CD14-positive monocyte (primary cell): Measurements from ENCODE around the gene HLA-DOB. TPM values are rescaled to one million over a fixed set of nuclear protein-coding genes. Genes with fewer than 3 reads are reported as not detected.

Experiments used
- DNase-seq, 3 donors: peaks; one replicate each; pipeline ENCODE4 v3.0.0-alpha.2; 2011 to 2022
- H2AFZ ChIP-seq: 2 replicates; pipeline ENCODE4 v1.6.0; 2012; ENCODE audit warnings: mild to moderate bottlenecking, low read depth, low read length, inconsistent platforms; ENCODE audit not compliant: insufficient read depth, poor library complexity, severe bottlenecking
- H3K27ac ChIP-seq, 2 donors: 1 replicate in 1 of 2; 2 replicates in 1 of 2; pipeline ENCODE4 v1.5.1; 2012 to 2013; ENCODE audit warnings: low read length in 2 of 2, control low read depth in 1 of 2, inconsistent platforms in 1 of 2, low read depth in 1 of 2, mild to moderate bottlenecking in 1 of 2
- H3K27me3 ChIP-seq, 2 donors: one replicate each; pipeline versions ENCODE4 v1.6.0 to v1.6.1; 2011 to 2013; ENCODE audit warnings: low read length in 2 of 2; ENCODE audit not compliant: control insufficient read depth in 2 of 2, insufficient read depth in 2 of 2
- H3K36me3 ChIP-seq, 2 donors: replicated peaks in 1 of 2; 1 replicate in 1 of 2; 2 replicates in 1 of 2; pipeline versions ENCODE4 v1.5.1 to v1.6.1; 2012 to 2013; ENCODE audit warnings: low read length in 2 of 2, control low read depth in 1 of 2, inconsistent platforms in 1 of 2, mild to moderate bottlenecking in 1 of 2; ENCODE audit not compliant: insufficient read depth in 2 of 2, control insufficient read depth in 1 of 2
- H3K4me1 ChIP-seq, 2 donors: 1 replicate in 1 of 2; 2 replicates in 1 of 2; pipeline versions ENCODE4 v1.5.1 to v1.6.1; 2012 to 2013; ENCODE audit warnings: low read length in 2 of 2, control low read depth in 1 of 2, inconsistent platforms in 1 of 2, mild to moderate bottlenecking in 1 of 2, moderate library complexity in 1 of 2; ENCODE audit not compliant: insufficient read depth in 2 of 2, control insufficient read depth in 1 of 2
- H3K4me2 ChIP-seq: replicated peaks from 2 replicates; pipeline ENCODE3; 2012; ENCODE audit warnings: low read length, moderate library complexity, mild to moderate bottlenecking; ENCODE audit not compliant: poor library complexity, severe bottlenecking; ENCODE audit errors: extremely low read depth
- H3K4me3 ChIP-seq, 3 experiments: fragments of 200-600 bp in 1 of 3; sonication (generic) in 1 of 3; replicated peaks in 1 of 3; 1 replicate in 2 of 3; 2 replicates in 1 of 3; pipeline ENCODE4 v1.5.1; 2011 to 2013; ENCODE audit warnings: low read length in 3 of 3, mild to moderate bottlenecking in 3 of 3, control low read depth in 2 of 3, low read depth in 2 of 3, inconsistent platforms in 1 of 3, moderate library complexity in 1 of 3
- H3K79me2 ChIP-seq: 2 replicates; pipeline ENCODE4 v1.6.0; 2012; ENCODE audit warnings: mild to moderate bottlenecking, control low read depth, inconsistent platforms, low read length, moderate library complexity; ENCODE audit not compliant: insufficient read depth
- H3K9ac ChIP-seq: 2 replicates; pipeline ENCODE4 v1.6.0; 2017; ENCODE audit warnings: low read length, mild to moderate bottlenecking; ENCODE audit not compliant: insufficient read depth, poor library complexity, severe bottlenecking
- H3K9me3 ChIP-seq, 2 donors: replicated peaks in 1 of 2; 1 replicate in 1 of 2; 2 replicates in 1 of 2; pipeline versions ENCODE4 v1.5.1 to v1.6.1; 2012 to 2013; ENCODE audit warnings: low read length in 2 of 2, control low read depth in 1 of 2; ENCODE audit not compliant: control insufficient read depth in 1 of 2, insufficient read depth in 1 of 2
- H4K20me1 ChIP-seq: 2 replicates; pipeline ENCODE4 v1.6.0; 2012; ENCODE audit warnings: mild to moderate bottlenecking, low read length, control low read depth, moderate library complexity; ENCODE audit not compliant: insufficient read depth
- H3K27ac Mint-ChIP-seq, 7 donors: one replicate each; pipeline ENCODE4 v1.8.0; 2020; ENCODE audit warnings: mild to moderate bottlenecking in 7 of 7, mixed read lengths in 7 of 7, moderate library complexity in 6 of 7, inconsistent platforms in 2 of 7
- H3K27me3 Mint-ChIP-seq, 3 donors: one replicate each; pipeline ENCODE4 v1.8.0; 2021 to 2022; ENCODE audit warnings: low read depth in 3 of 3, mild to moderate bottlenecking in 3 of 3, mixed read lengths in 3 of 3, moderate library complexity in 3 of 3, inconsistent platforms in 1 of 3
- H3K36me3 Mint-ChIP-seq, 2 donors: one replicate each; pipeline ENCODE4 v1.8.0; 2020; ENCODE audit warnings: mixed read lengths in 2 of 2, inconsistent platforms in 1 of 2, mild to moderate bottlenecking in 1 of 2
- H3K4me1 Mint-ChIP-seq: one replicate; pipeline ENCODE4 v1.8.0; 2020; ENCODE audit warnings: mild to moderate bottlenecking, mixed read lengths
- H3K4me3 Mint-ChIP-seq, 2 donors: one replicate each; pipeline ENCODE4 v1.8.0; 2020; ENCODE audit warnings: mild to moderate bottlenecking in 2 of 2, mixed read lengths in 2 of 2, moderate library complexity in 1 of 2
- H3K9me3 Mint-ChIP-seq, 7 donors: one replicate each; pipeline ENCODE4 v1.8.0; 2020 to 2022; ENCODE audit warnings: mixed read lengths in 7 of 7, mild to moderate bottlenecking in 6 of 7, moderate library complexity in 6 of 7, inconsistent platforms in 2 of 7
- CTCF ChIP-seq: fragments of 200-600 bp; IDR thresholded peaks from one replicate; pipeline ENCODE4 v1.8.0; 2022; ENCODE audit warnings: antibody characterized with exemption, mild to moderate bottlenecking
- WGBS: methylation state at CpG from one replicate; pipeline ENCODE4 v1.1.5; 2013; ENCODE audit warnings: missing lambda C conversion rate; ENCODE audit not compliant: insufficient coverage; 5-methylcytosine and 5-hydroxymethylcytosine counted together
- intact Hi-C, 2 donors: fragments of 100-400 bp; cut with micrococcal nuclease; formaldehyde crosslinking; loops; one replicate each; pipeline versions ENCODE4 v1.15.0 to v1.15.1; 2023
- polyA plus RNA-seq, 3 donors: library from polyadenylated mRNA; depleted of rRNA in 1 of 3; unstranded in 2 of 3; stranded (reverse) in 1 of 3; fragments of 300-500 nt in 2 of 3; fragments of >200 nt in 1 of 3; fragmentation: Illumina TruSeq in 2 of 3; gene quantifications; 1 replicate in 2 of 3; 2 replicates in 1 of 3; pipeline ENCODE4 v1.2.3, GENCODE V29; 2012 to 2021

HLA-DOB gene
- polyA plus RNA-seq, 3 donors = 0.25 to 6.2 (median 0.64) TPM

GRCh38 chr6:32855467-32856174, 38.8 kb upstream of the HLA-DOB start:
- Mint-ChIP-seq H3K4me1 (peaks cover 54% of the 10 kb centered on the region), H3K27ac (peak overlapping the region in 6 of 7 donors; percentile 59 to 99 (median 98)), H3K36me3 (peaks cover 57 to 64% of the 10 kb centered on the region in 2 donors), H3K4me3 (peak overlapping the region in 1 of 2 donors; percentile 99), H3K9me3 (peaks cover 0 to 6% (median 0%) of the 10 kb centered on the region in 7 donors), H3K27me3 (peaks cover 0 to 5% (median 1%) of the 10 kb centered on the region in 3 donors)
- WGBS = 100% methylated on average over 3 of the region's 8 CpGs
- Histone ChIP-seq H3K9me3 (no peaks in the 10 kb centered on the region), H3K9ac (no peak overlapping the region), H3K36me3 (peaks cover 50 to 68% of the 10 kb centered on the region in 2 donors), H2AFZ (no peak overlapping the region), H3K79me2 (peaks cover 64% of the 10 kb centered on the region), H3K27me3 (no peaks in the 10 kb centered on the region), H3K4me2 (peak overlapping the region; percentile 96), H4K20me1 (peaks cover 47% of the 10 kb centered on the region), H3K4me3 (peak overlapping the region in 1 of 3 experiments; percentile 98), H3K27ac (peak overlapping the region in 1 of 2 donors; percentile 93), H3K4me1 (peaks cover 47 to 55% of the 10 kb centered on the region in 2 donors)
- TF ChIP-seq CTCF = no peak
- intact Hi-C loops = loop anchor here in 1 of 2 donors (2.0 kb wide), 1 partner anchor 15 kb away; no protein-coding TSS in a partner anchor
- DNase-seq = no peak

- peaks cover 49 to 68% of the 10 kb centered on the region in 2 donors for H3K36me3 ChIP-seq
- 0% methylated on average over 16 of the region's 24 CpGs for WGBS
- intact Hi-C loops = loop anchor here in 1 of 2 donors (2.0 kb wide), 1 partner anchor 14 kb away; no protein-coding TSS in a partner anchor
Observed at GRCh38 chr6:32854376-32855178, 37.8 kb upstream of the HLA-DOB start.

More at GRCh38 chr6:32854376-32855178, 37.8 kb upstream of the HLA-DOB start:
- peak overlapping the region; percentile 92 for H3K9ac ChIP-seq
- peak overlapping the region; percentile 96 for H3K4me2 ChIP-seq
- peak overlapping the region; percentile 79 to 99 (median 98) for H3K4me3 ChIP-seq
- peak overlapping the region; percentile 97 to 100 (median 99) for H3K27ac Mint-ChIP-seq
- peak overlapping the region; percentile 80 for H2AFZ ChIP-seq
- H3K27me3 Mint-ChIP-seq = peaks cover 0 to 5% (median 1%) of the 10 kb centered on the region in 3 donors
- H3K4me3 Mint-ChIP-seq = peak overlapping the region; percentile 99
- H3K36me3 Mint-ChIP-seq = peaks cover 62 to 64% of the 10 kb centered on the region in 2 donors
- H3K4me1 ChIP-seq = peaks cover 47 to 61% of the 10 kb centered on the region in 2 donors
- peak; percentile 46 to 63 (median 58) for DNase-seq
- peaks cover 0 to 6% (median 2%) of the 10 kb centered on the region in 7 donors for H3K9me3 Mint-ChIP-seq
- TF ChIP-seq CTCF = no peak
- peaks cover 74% of the 10 kb centered on the region for H3K79me2 ChIP-seq
- peaks cover 55% of the 10 kb centered on the region for H4K20me1 ChIP-seq
- H3K4me1 Mint-ChIP-seq = peaks cover 62% of the 10 kb centered on the region
- peak overlapping the region; percentile 93 to 99 for H3K27ac ChIP-seq
- no peaks in the 10 kb centered on the region for H3K9me3 ChIP-seq
- H3K27me3 ChIP-seq = no peaks in the 10 kb centered on the region
